Measurements from ENCODE around the gene OSBPL8.
A peak's percentile ranks its signal among the peaks of the same experiment; 100 is the strongest.

Gene OSBPL8

GRCh38 chr12:76462668-76463224, 96.8 kb downstream of the OSBPL8 start:
- no peak for DNase-seq

- no peak for DNase-seq
These were observed 98.8 kb downstream of the OSBPL8 start for GRCh38 chr12:76460807-76461206.

GRCh38 chr12:76457818-76458217, 101.8 kb downstream of the OSBPL8 start:
- DNase-seq, result no peak

- DNase-seq, result no peak
These were observed 102.6 kb downstream of the OSBPL8 start for GRCh38 chr12:76457010-76457409.

- DNase-seq, result peak; percentile 36
These were observed 103.8 kb downstream of the OSBPL8 start for GRCh38 chr12:76455582-76456345.

- no peak for DNase-seq
These were observed 108.0 kb downstream of the OSBPL8 start for GRCh38 chr12:76451528-76451927.

- DNase-seq, result no peak
These were observed 108.9 kb downstream of the OSBPL8 start for GRCh38 chr12:76450690-76451089.

- no peak for DNase-seq
These were observed 109.6 kb downstream of the OSBPL8 start for GRCh38 chr12:76449993-76450392.

- DNase-seq, result no peak
These were observed 110.0 kb downstream of the OSBPL8 start for GRCh38 chr12:76449583-76449982.

- no peak for DNase-seq
These were observed 110.6 kb downstream of the OSBPL8 start for GRCh38 chr12:76449016-76449415.

- no peak for DNase-seq
These were observed 113.5 kb downstream of the OSBPL8 start for GRCh38 chr12:76446090-76446489.

- DNase-seq, result no peak
These were observed 114.1 kb downstream of the OSBPL8 start for GRCh38 chr12:76445462-76445861.

GRCh38 chr12:76444408-76444984, 115.1 kb downstream of the OSBPL8 start:
- no peak for DNase-seq

- peak; percentile 50 for DNase-seq
These were observed 118.6 kb downstream of the OSBPL8 start for GRCh38 chr12:76441016-76441415.

- DNase-seq, result no peak
These were observed 126.8 kb downstream of the OSBPL8 start for GRCh38 chr12:76432733-76433132.

GRCh38 chr12:76428117-76428516, 131.5 kb downstream of the OSBPL8 start:
- DNase-seq, result no peak

GRCh38 chr12:76426160-76426559, 133.4 kb downstream of the OSBPL8 start:
- DNase-seq, result no peak

- no peak for DNase-seq
These were observed 134.6 kb downstream of the OSBPL8 start for GRCh38 chr12:76424941-76425340.

GRCh38 chr12:76422543-76423438, 136.8 kb downstream of the OSBPL8 start:
- no peak for DNase-seq

GRCh38 chr12:76422154-76422542, 137.4 kb downstream of the OSBPL8 start:
- DNase-seq, result no peak

GRCh38 chr12:76421046-76421445, 138.5 kb downstream of the OSBPL8 start:
- no peak for DNase-seq

- no peak for DNase-seq
These were observed 139.3 kb downstream of the OSBPL8 start for GRCh38 chr12:76420222-76420621.

- no peak for DNase-seq
These were observed 142.5 kb downstream of the OSBPL8 start for GRCh38 chr12:76417116-76417515.

Measured in NCI-H524 treated with DMSO at 0.1 percent for 48 hours (cell line).